PC-3 (cell line): ENCODE data around the gene IGFBP7. TPM values are rescaled to one million over a fixed set of nuclear protein-coding genes. Genes with fewer than 3 reads are reported as not detected.

Experiments
- ATAC-seq: fragments of 200-7000 bp; cut with Tn5 transposase; 2 replicates; pipeline ENCODE4 v1.9.1; 2020; ENCODE audit warnings: mild to moderate bottlenecking, moderate library complexity
- BruUV-seq: library from RNA; stranded (reverse); fragments of 400-500 nt; replicated peaks from 2 replicates; lab custom pipeline; 2021; lab: Mats Ljungman, UMichigan
- CTCF ChIA-PET: fragments of 300-600 bp; sonication (Branson Sonifier 250); formaldehyde crosslinking; loops from one replicate; lab custom pipeline; 2022; ENCODE audit warnings: antibody characterized with exemption; lab: Charles Lee
- POLR2A ChIA-PET: fragments of 300-600 bp; sonication (Branson Sonifier 250); formaldehyde crosslinking; loops from one replicate; lab custom pipeline; 2022; ENCODE audit warnings: antibody characterized with exemption; ENCODE audit not compliant: unreplicated experiment; lab: Charles Lee
- DNase-seq: peaks from one replicate; pipeline ENCODE4 v3.0.0-alpha.2; 2015
- H2AFZ ChIP-seq: fragments of 300-600 bp; sonication (generic); 2 replicates; pipeline ENCODE4 v1.6.0; 2016; ENCODE audit warnings: antibody characterized with exemption, low read length
- H3F3A ChIP-seq: fragments of 300-600 bp; sonication (generic); one replicate; pipeline ENCODE4 v1.6.0; 2017; ENCODE audit warnings: antibody characterized with exemption, low read length, control low read depth, mild to moderate bottlenecking; ENCODE audit not compliant: unreplicated experiment
- H3K27ac ChIP-seq: fragments of 300-600 bp; sonication (generic); 2 replicates; pipeline ENCODE4 v1.5.1; 2016; ENCODE audit warnings: mild to moderate bottlenecking, low read length
- H3K27me3 ChIP-seq: fragments of 300-600 bp; sonication (generic); 2 replicates; pipeline ENCODE4 v1.6.1; 2016; ENCODE audit warnings: low read length, mixed read lengths
- H3K36me3 ChIP-seq: fragments of 300-600 bp; sonication (generic); 2 replicates; pipeline ENCODE4 v1.6.1; 2016; ENCODE audit warnings: low read depth, mixed run types, low read length, mixed read lengths
- H3K4me1 ChIP-seq: fragments of 300-600 bp; sonication (generic); 2 replicates; pipeline ENCODE4 v1.5.1; 2016; ENCODE audit warnings: low read length; ENCODE audit not compliant: insufficient read depth
- H3K4me2 ChIP-seq: fragments of 300-600 bp; sonication (generic); 2 replicates; pipeline ENCODE4 v1.6.0; 2016; ENCODE audit warnings: low read length
- H3K4me3 ChIP-seq: fragments of 300-600 bp; sonication (generic); 2 replicates; pipeline ENCODE4 v1.5.1; 2016; ENCODE audit warnings: mild to moderate bottlenecking, low read length, mixed read lengths
- H3K79me2 ChIP-seq: fragments of 300-600 bp; sonication (generic); 2 replicates; pipeline ENCODE4 v1.6.1; 2017; ENCODE audit warnings: low read length, mixed read lengths
- H3K9ac ChIP-seq: fragments of 300-600 bp; sonication (generic); 2 replicates; pipeline ENCODE4 v1.6.0; 2016; ENCODE audit warnings: mild to moderate bottlenecking, low read length
- H3K9me2 ChIP-seq: fragments of 300-600 bp; sonication (generic); replicated peaks from 2 replicates; pipeline ENCODE4 v1.6.1; 2016; ENCODE audit warnings: mixed run types, low read length, mixed read lengths
- H3K9me3 ChIP-seq: fragments of 300-600 bp; sonication (generic); 2 replicates; pipeline ENCODE4 v1.6.1; 2016; ENCODE audit warnings: low read length, mixed read lengths
- H4K20me1 ChIP-seq: fragments of 300-600 bp; sonication (generic); 2 replicates; pipeline ENCODE4 v1.6.1; 2016; ENCODE audit warnings: low read length, mixed read lengths
- EZH2 ChIP-seq: fragments of 300-600 bp; sonication (generic); IDR thresholded peaks from one replicate; pipeline ENCODE4 v1.6.1; 2017; ENCODE audit warnings: antibody characterized with exemption, mild to moderate bottlenecking, low read length; ENCODE audit not compliant: unreplicated experiment
- EZH2phosphoT487 ChIP-seq: fragments of 300-600 bp; sonication (generic); IDR thresholded peaks from 2 replicates; pipeline ENCODE4 v1.6.1; 2018; ENCODE audit warnings: mild to moderate bottlenecking, antibody characterized with exemption, low read length, borderline replicate concordance
- intact Hi-C: fragments of 100-400 bp; cut with micrococcal nuclease; formaldehyde crosslinking; loops from 2 replicates; pipeline ENCODE4 v1.9.0; 2023
- total RNA-seq: library from RNA; depleted of rRNA; stranded (reverse); fragments of >200 nt; gene quantifications from 2 replicates; pipeline ENCODE4 v1.2.3, GENCODE V29; 2014
- TF ChIP-seq, protein P1 (sequence below): fragments of 300-600 bp; sonication (generic); conservative IDR thresholded peaks from 2 replicates; pipeline ENCODE4 v1.5.1; 2017; ENCODE audit warnings: antibody characterized with exemption, low read depth, mild to moderate bottlenecking, low read length

IGFBP7 gene
- total RNA-seq, 1 experiment from 2014 or later, result not detected

DNA sequence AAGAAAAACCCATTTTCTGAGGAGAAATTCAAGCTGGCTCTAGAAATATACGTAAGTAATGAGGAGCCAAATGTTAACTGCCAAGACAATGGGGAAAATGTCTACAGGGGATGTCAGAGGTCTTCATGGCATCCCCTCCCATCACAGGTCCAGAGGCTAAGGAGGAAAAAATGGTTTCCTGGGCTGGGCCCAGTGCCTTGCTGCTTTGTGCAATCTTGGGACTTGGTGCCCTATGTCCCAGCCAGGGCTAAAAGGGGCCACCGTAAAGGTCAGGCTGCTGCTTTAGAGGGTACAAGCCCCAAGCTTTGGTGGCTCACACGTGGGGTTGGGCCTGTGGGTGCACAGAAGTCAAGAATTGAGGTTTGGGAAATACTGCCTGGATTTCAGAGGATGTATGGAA is 17.2 kb upstream of the IGFBP7 start:
- no peak overlapping the region for H3K4me3 ChIP-seq
- no peaks in the 10 kb centered on the region for H3F3A ChIP-seq
- H3K36me3 ChIP-seq, result no peaks in the 10 kb centered on the region
- ATAC-seq (no peak), DNase-seq (no peak)
- TF ChIP-seq, protein P1, sequence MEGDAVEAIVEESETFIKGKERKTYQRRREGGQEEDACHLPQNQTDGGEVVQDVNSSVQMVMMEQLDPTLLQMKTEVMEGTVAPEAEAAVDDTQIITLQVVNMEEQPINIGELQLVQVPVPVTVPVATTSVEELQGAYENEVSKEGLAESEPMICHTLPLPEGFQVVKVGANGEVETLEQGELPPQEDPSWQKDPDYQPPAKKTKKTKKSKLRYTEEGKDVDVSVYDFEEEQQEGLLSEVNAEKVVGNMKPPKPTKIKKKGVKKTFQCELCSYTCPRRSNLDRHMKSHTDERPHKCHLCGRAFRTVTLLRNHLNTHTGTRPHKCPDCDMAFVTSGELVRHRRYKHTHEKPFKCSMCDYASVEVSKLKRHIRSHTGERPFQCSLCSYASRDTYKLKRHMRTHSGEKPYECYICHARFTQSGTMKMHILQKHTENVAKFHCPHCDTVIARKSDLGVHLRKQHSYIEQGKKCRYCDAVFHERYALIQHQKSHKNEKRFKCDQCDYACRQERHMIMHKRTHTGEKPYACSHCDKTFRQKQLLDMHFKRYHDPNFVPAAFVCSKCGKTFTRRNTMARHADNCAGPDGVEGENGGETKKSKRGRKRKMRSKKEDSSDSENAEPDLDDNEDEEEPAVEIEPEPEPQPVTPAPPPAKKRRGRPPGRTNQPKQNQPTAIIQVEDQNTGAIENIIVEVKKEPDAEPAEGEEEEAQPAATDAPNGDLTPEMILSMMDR, result no peak
- TF ChIP-seq EZH2phosphoT487 (no peak), EZH2 (no peak)
- no peak overlapping the region for H2AFZ ChIP-seq
- no peaks in the 10 kb centered on the region for H3K27me3 ChIP-seq
- intact Hi-C loops, result no loop called here
- H3K9me2 ChIP-seq, result no peaks in the 10 kb centered on the region
- no peak overlapping the region for H3K27ac ChIP-seq
- ChIA-PET CTCF (no interaction called here), POLR2A (no interaction called here)
- no TSS peak for BruUV-seq
- no peaks in the 10 kb centered on the region; the same call in none of the 2 replicates for H3K9me3 ChIP-seq
- no peak overlapping the region for H3K4me2 ChIP-seq
- no peaks in the 10 kb centered on the region for H4K20me1 ChIP-seq
- H3K79me2 ChIP-seq, result no peaks in the 10 kb centered on the region
- no peak overlapping the region for H3K9ac ChIP-seq
- no peaks in the 10 kb centered on the region for H3K4me1 ChIP-seq

DNA sequence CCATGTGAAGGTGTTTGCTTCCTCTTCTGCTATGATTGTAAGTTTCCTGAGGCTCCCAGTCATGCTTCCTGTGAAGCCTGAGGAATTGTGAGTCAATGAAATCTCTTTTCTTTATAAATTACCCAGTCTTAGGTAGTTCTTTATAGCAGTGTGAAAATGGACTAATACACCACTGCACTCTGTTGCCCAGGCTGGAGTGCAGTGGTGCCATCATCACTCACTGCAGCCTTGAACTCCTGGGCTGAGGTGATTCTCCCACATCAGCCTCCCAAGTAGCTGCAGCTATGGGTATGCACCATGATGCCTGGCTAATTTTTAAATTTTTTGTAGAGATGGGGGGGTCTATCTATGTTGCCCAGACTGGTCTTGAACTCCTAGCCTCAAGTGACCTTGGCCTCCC is 15.8 kb upstream of the IGFBP7 start:
- no peak overlapping the region for H3K9ac ChIP-seq
- H3F3A ChIP-seq, result no peaks in the 10 kb centered on the region
- H3K79me2 ChIP-seq, result no peaks in the 10 kb centered on the region
- no peaks in the 10 kb centered on the region for H3K36me3 ChIP-seq
- DNase-seq, result no peak
- BruUV-seq, result no TSS peak
- H3K4me3 ChIP-seq, result no peak overlapping the region
- no peaks in the 10 kb centered on the region for H4K20me1 ChIP-seq
- no peaks in the 10 kb centered on the region for H3K9me2 ChIP-seq
- no peaks in the 10 kb centered on the region for H3K27me3 ChIP-seq
- no peak overlapping the region for H3K27ac ChIP-seq
- TF ChIP-seq EZH2phosphoT487, result no peak
- TF ChIP-seq, protein P1, result no peak
- no peak for TF ChIP-seq EZH2
- no peaks in the 10 kb centered on the region; the same call in none of the 2 replicates for H3K9me3 ChIP-seq
- ATAC-seq, result no peak
- intact Hi-C loops, result no loop called here
- H3K4me2 ChIP-seq, result no peak overlapping the region
- no peak overlapping the region for H2AFZ ChIP-seq
- CTCF ChIA-PET, result no interaction called here
- POLR2A ChIA-PET, result interaction anchor here (0.6 kb wide), 1 partner anchor 11 kb away, joined by 3 read pairs; no protein-coding TSS in a partner anchor
- H3K4me1 ChIP-seq, result no peaks in the 10 kb centered on the region

DNA sequence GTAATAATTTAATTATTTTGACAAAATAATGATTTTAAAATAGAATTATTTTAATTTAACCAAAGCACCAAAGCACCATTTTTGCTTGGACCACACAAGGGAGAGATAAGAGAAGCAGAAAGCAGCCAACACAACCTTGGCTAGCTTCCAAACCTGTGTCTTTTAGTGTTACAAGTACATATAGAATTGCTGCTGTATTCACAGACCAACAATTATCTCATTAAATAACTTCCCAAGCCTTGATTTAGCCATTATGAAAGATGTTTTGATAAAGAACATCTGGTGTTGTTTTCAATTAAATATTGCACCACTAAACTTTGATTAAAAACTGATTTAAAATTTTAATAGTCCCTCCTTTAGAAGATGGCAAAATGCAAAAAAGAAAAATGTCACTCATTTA is 14.0 kb upstream of the IGFBP7 start:
- intact Hi-C loops, result no loop called here
- Histone ChIP-seq H3K4me3 (no peak overlapping the region), H3F3A (no peaks in the 10 kb centered on the region), H4K20me1 (no peaks in the 10 kb centered on the region), H3K36me3 (no peaks in the 10 kb centered on the region), H3K4me2 (no peak overlapping the region), H3K27me3 (no peaks in the 10 kb centered on the region), H3K79me2 (no peaks in the 10 kb centered on the region), H3K27ac (no peak overlapping the region), H3K9ac (no peak overlapping the region), H3K4me1 (peaks cover 4% of the 10 kb centered on the region), H2AFZ (no peak overlapping the region), H3K9me2 (no peaks in the 10 kb centered on the region), H3K9me3 (no peaks in the 10 kb centered on the region; the same call in none of the 2 replicates)
- POLR2A ChIA-PET, result no interaction called here
- ATAC-seq (no peak), DNase-seq (no peak)
- TF ChIP-seq EZH2phosphoT487, result no peak
- TF ChIP-seq, protein P1, result no peak
- BruUV-seq, result no TSS peak
- CTCF ChIA-PET, result no interaction called here
